Activated gamma-delta T cell (primary cell): ENCODE data around the gene EFCAB6.

Source experiments
- DNase-seq: peaks from one replicate; lab custom pipeline; 2025; lab: John Stamatoyannopoulos, UW

Gene EFCAB6

DNA sequence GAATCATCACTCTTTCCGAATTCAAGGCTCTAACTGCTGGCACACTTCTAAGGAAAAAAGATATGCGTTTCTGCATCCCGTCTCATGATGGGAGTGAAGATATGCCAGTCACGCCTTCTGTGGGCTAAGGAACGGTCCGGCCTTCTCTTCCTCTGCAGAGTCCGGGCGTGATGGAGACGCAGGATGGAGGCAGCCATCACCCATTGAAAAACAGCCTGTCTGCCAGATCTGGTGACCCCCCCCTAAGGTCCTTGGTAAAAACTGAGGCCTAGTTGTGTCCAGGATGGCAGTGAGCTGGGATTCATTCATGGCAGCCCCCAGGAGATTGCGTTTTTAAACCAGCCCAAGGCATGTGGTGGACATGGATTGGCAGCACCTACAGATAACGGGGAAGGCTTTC lies 6.9 kb upstream of the EFCAB6 start:
- DNase-seq, result no peak

DNA sequence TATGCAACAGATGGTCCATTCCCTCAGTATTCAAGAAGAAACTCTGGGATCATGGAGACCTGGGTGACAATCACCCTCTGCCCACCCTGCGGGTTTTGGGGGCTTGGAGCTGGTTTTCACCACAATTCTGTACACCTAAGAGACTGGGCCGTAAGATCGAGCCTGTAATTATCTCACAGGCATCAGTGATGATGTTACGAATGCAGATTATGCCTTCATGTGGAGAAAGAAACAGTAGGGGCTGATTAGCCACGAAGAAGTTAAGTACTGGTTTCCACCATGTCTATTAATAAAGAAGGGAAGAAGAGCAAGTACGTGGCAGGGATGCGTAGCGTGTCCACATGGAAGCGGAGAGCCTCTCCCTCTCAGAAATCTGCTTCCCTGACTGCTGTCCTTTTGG lies 5.3 kb upstream of the EFCAB6 start:
- no peak for DNase-seq

GRCh38 chr22:43814264-43814663 lies 2.2 kb upstream of the EFCAB6 start:
- DNase-seq, result no peak

DNA sequence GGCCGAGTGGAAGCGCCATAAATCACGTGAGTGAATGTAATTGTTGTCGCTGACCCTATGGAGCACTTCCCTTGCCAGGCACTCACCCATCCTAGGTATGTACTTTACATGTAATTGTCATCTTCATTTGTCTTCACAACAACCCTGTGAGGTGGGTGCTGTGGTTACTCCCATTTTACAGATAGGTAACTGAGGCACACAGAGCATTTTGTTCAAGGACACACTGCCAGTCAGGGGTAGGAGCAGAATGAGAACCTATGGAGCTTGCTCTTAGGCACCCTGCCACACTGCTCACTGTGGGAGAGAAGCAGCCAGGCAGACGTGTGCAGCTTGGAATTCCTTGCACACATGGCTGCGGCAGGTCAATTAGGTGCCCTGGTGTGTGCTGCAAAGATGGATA lies 785 bp upstream of the EFCAB6 start:
- no peak for DNase-seq

GRCh38 chr22:43811777-43812148 lies 342 bp downstream of the EFCAB6 start:
- DNase-seq, result no peak

DNA sequence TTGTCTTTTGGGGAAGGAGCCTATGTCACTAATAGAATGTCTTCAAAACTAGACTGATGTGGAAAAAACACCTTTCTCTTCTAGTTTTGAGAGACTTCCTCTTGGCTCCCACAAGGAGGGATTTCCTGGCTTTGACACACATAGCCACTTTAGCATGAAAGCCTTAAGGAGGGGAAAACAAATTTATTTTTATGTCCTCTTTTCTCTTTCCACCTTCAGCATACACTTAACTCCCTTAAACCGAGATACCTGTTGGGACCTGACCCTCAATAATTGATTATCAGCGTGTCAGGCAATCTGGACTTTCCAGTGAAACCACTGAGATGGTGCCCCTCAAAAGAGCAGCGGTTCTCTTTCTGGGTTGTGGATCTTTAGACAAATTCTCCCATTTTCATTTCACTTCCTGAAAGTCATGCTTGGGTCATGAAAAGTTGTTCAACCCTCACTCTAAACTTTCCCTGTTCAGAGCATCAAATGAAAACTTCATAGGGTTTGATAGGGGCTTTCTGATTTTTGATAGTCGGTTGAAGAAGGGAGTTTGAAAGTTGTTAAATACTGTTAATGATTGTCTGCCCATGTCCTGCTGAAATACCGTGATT lies 9.1 kb downstream of the EFCAB6 start:
- DNase-seq, result no peak

DNA sequence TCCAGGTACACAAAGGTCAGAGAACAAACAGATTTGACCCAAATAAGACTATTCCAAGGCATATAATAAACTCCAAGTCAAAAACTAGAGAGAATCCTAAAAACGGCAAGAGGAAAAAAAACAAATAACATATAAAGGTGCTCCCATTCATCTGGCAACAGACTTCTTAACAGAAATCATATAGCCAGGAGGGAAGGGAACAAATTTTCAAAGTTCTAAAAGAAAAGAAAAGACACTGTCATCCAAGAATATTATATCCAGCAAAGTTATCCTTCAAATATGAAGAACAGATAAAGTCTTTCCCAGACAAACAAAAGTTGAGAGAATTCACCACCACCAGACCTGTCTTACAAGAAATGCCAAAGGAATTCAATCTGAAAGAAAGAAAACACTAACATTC lies 11.1 kb downstream of the EFCAB6 start:
- no peak for DNase-seq

GRCh38 chr22:43798492-43798891 lies 13.6 kb downstream of the EFCAB6 start:
- DNase-seq, result no peak

GRCh38 chr22:43796567-43796966 lies 15.5 kb downstream of the EFCAB6 start:
- DNase-seq, result no peak

DNA sequence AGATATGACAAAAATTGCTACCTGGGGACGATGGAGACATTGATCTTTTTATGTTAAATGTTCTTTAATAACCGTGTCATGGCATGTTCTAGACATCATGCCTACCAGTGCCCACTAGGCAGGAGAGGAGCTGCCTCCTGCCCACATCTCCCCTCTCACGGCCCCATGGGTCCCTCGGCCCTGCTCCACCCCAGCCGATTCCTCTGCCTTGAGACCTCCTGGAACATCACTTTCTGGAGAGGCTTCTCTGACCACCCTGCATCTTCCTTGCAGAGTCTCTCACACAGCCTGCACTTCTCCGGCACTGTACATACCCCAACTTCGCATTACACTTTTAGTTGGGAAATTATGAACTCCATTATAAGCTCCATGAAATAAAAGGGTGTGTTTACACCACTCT lies 16.8 kb downstream of the EFCAB6 start:
- DNase-seq, result no peak

GRCh38 chr22:43792905-43793304 lies 19.2 kb downstream of the EFCAB6 start:
- DNase-seq, result no peak

DNA sequence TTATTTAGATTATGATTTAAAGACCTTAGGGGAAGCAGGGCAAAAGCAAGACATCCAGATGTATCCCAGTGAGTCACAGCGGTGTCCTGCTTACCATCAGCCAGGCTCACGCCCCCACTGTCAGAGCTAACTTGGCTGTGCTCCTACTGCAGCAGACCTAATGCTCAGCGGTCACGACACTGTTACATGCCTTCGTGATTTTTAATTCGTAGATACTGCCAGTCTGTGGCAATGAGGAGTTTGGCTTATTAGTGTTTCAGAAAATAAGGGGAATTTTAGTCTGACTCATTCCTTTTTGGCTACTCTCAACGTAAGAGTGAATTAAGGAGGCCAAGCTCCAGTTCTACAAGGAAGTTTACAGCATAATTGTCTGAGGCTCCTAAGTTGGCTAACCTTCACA lies 22.7 kb downstream of the EFCAB6 start:
- no peak for DNase-seq

- no peak for DNase-seq
Measured at GRCh38 chr22:43783777-43784176, 28.3 kb downstream of the EFCAB6 start.

DNA sequence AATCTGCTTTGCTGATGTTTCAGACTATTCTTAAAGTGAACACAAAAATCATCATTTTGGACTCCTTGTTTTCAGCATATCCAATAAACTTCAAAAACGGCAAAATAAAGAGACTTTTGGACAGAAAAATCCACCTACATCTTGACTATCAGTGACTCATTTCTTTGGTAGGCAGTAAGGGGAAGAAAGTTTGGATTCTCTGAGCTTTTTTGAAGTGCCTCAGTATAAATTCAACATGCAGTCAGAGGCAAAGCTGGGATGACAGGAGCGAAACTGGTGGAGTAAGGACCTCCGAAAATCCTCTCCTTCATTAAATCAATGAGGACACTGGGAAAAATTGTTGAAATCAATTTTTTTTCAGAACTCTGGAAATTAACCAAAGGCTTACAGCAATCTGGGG lies 29.7 kb downstream of the EFCAB6 start:
- DNase-seq, result no peak

- DNase-seq, result no peak
Measured at GRCh38 chr22:43777286-43777685, 34.8 kb downstream of the EFCAB6 start.

DNA sequence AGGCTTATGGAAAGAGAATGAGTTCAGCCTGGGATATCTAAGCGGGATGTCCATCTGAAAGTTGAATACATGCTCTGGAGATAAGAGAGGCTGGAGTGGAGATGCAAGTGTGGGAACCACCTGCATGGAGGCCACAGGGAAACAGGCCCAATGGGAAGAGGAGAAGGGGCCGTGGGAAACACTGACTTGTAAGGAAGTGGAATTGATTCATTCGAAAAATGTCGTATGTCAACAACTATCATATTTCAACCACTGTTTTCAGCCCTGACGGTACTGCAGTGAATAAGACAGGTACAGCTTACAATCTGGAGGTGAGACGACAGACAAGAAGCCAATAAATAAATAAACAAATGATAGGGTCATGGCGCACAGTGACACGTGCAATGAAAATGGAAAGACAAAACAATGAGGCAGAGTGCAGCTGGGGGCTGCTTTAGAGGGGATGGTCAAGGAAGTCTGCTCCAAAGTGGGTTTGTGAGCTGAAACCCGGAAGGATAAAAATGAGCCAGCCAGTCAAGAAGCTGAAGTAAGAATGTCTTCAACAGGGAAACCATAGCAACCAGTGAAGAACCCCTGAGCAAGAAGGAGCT lies 35.9 kb downstream of the EFCAB6 start:
- DNase-seq, result no peak

DNA sequence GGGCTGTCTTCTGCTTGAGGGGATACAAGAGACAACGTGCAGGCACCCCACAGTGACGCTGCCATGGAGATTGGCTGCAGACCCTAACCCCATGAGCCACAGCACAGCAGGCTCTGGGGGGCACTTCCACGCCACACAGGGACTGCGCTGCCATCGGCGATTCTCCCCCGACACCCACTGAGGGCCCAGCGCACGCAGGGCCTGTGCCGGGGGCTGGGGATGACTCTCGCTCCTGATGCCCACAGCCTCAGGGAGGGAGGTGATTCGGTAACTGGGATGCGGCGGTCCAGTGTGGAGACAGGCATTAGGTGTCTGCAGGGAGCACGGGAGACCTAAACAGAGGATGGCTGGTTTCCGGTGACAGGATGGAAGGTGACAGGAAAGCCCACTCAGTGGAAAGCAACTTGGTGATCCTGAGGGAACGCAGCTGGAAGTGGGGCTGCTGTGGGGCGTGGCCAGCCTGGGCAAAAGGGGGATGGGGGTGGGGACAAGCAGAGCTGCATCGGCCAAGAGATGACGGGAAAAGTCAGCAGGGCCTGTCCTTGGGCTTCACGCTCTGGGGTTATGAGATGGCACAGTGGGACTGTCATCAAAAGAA lies 37.7 kb downstream of the EFCAB6 start:
- DNase-seq, result no peak

GRCh38 chr22:43772831-43773230 lies 39.3 kb downstream of the EFCAB6 start:
- DNase-seq, result no peak

GRCh38 chr22:43755452-43755851 lies 56.7 kb downstream of the EFCAB6 start:
- DNase-seq, result no peak

DNA sequence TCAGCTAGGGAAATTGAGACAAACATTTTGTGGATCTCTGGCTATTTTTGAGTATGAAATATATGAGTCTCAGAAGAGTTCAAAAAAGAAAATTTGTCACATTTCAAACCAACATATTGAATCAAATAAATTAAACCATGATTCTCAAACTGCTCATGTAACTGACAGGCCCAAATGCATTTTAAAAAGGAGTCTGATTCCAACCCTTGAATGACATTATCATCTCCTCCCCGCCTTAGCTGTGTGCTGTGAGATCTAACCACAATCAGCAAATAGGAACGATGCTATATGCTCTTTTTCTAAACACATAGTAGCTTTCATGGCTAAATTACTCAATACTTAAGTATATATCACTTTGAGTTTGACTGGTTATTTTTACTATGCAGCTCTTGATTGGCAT lies 57.1 kb downstream of the EFCAB6 start:
- DNase-seq, result no peak

DNA sequence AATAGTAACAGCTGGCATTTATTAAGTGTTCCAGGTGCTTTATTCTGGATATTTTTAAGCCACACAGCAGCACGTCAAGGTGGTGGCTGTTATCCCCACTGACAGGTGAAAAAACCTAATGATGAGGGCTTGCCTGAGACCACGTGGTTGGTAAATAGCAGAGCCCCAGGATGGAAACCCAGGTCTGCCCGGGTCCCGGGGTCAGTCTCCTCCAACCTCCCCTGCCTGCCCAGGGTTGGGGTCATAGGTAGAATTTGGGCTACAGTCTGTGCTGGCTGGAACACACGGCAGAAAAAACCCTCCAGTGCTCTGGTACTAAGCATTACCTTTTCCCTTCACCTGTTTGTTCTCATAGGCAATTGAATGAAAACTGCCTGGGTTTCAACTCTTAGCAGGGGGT lies 57.9 kb downstream of the EFCAB6 start:
- no peak for DNase-seq

DNA sequence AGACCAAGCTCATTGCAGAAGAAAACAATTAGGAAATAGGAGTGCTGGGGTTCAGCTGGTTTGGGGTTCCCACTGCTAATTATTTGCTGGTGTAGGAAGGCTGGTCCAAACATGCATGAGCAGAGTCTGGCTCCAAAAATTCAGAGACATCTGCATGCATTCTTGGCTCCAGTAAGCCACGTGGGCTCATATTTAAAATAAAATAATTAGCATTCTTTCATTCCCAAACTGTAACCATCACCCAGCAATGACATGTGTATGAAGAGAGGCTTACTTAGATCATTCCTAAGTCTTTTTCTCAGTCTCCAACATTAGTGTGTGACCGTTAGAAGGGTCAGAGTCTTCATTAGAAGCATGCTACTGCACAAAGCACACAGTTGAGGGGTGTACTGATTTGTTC lies 58.4 kb downstream of the EFCAB6 start:
- DNase-seq, result no peak

DNA sequence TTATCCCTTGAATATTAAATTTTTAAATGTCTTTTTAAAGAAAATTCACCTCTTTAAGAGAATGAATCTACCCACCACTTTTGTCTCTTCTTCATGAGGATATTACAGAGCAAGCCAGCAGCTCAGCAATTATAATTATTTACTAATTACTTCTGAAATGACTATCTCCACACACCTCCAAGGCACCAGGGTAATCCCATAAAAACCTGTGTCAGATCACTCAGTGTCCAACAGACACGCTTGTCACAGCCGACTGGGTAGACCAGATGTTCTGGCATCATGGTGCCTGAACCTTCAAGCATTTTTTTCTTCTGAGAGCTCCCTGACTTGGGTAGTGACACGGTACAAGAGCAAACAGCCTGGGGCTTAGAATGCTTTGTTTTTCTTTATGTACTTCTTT lies 61.4 kb downstream of the EFCAB6 start:
- DNase-seq, result no peak

DNA sequence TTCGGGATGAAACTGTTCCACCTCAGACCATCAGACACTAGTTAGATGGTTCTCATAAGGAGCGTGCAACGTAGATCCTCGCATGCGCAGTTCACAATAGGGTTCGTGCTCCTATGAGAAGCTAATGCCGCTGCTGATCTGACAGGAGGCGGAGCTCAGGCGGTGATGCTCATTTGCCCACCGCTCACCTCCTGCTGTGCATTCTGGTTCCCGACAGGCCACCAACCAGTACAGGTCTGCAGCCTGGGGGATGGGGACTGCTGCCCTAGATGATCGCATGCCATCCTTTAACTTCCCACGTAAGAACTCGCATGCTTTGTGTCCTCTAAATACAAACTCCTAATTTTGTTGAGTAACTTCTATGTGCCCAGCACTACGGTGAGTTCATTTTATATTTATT lies 62.6 kb downstream of the EFCAB6 start:
- DNase-seq, result no peak
